K562 (cell line): ENCODE data around the gene MACF1. TPM values are rescaled to one million over a fixed set of nuclear protein-coding genes. Genes with fewer than 3 reads are reported as not detected.

Experiments
- CTCFL ChIP-seq: IDR thresholded peaks from 2 replicates; pipeline ENCODE4 v1.6.1; 2011; ENCODE audit warnings: borderline replicate concordance, low read depth, mild to moderate bottlenecking, moderate library complexity, low read length; ENCODE audit not compliant: insufficient read depth, poor library complexity, severe bottlenecking
- EP400 ChIP-seq: fragments of 450-650 bp; IDR thresholded peaks from 2 replicates; pipeline ENCODE4 v1.6.1; 2017; ENCODE audit warnings: antibody characterized with exemption, mild to moderate bottlenecking, moderate library complexity
- EZH2 ChIP-seq: IDR thresholded peaks from 2 replicates; pipeline ENCODE4 v1.6.1; 2012; ENCODE audit warnings: low read depth, mild to moderate bottlenecking, inconsistent platforms, low read length, borderline replicate concordance
- FOXJ2 ChIP-seq: fragments of 200-800 bp; sonication (Bioruptor generic); IDR thresholded peaks from 2 replicates; pipeline ENCODE4 v1.6.1; 2016; ENCODE audit warnings: missing genetic modification characterization, missing compliant biosample characterization
- FOXK2 ChIP-seq, 2 experiments: fragments of 450-650 bp; IDR thresholded peaks in 1 of 2; conservative IDR thresholded peaks in 1 of 2; 2 replicates each; pipeline ENCODE4 v1.6.1; 2016; ENCODE audit warnings: low read depth in 2 of 2, mild to moderate bottlenecking in 1 of 2
- HDAC6 ChIP-seq: IDR thresholded peaks from 2 replicates; pipeline ENCODE4 v1.6.1; 2012; ENCODE audit warnings: low read depth, mild to moderate bottlenecking, control low read depth, inconsistent platforms, low read length, moderate library complexity
- JUN ChIP-seq, 2 experiments: sonication (generic) in 1 of 2; formaldehyde crosslinking in 1 of 2; IDR thresholded peaks; 2 replicates each; pipeline versions ENCODE4 v1.6.1 to v1.8.0; 2012 to 2022; ENCODE audit warnings: borderline replicate concordance in 2 of 2, mild to moderate bottlenecking in 2 of 2, improper control_type of control experiment in 1 of 2, low read depth in 1 of 2, low read length in 1 of 2, missing genetic modification reagents in 1 of 2
- MEF2A ChIP-seq: IDR thresholded peaks from 2 replicates; pipeline ENCODE4 v1.6.1; 2011; ENCODE audit warnings: low read depth, mild to moderate bottlenecking, low read length, moderate library complexity; ENCODE audit not compliant: control insufficient read depth
- NFATC3 ChIP-seq: fragments of 450-650 bp; IDR thresholded peaks from 2 replicates; pipeline ENCODE4 v1.6.1; 2017; ENCODE audit warnings: mild to moderate bottlenecking
- NFRKB ChIP-seq: fragments of 450-650 bp; IDR thresholded peaks from 2 replicates; pipeline ENCODE4 v1.6.1; 2016; ENCODE audit warnings: low read depth
- PKNOX1 ChIP-seq: fragments of 450-650 bp; IDR thresholded peaks from 2 replicates; pipeline ENCODE4 v1.6.1; 2016
- RAD51 ChIP-seq: fragments of 450-650 bp; IDR thresholded peaks from 2 replicates; pipeline ENCODE4 v1.7.1; 2016; ENCODE audit warnings: low read depth, mild to moderate bottlenecking, borderline replicate concordance
- RHOXF2B ChIP-seq: fragments of 250-450 bp; sonication (Bioruptor Pico); conservative IDR thresholded peaks from 2 replicates; pipeline ENCODE4 v1.5.1; 2021
- TSHZ1 ChIP-seq: fragments of 250-450 bp; sonication (Bioruptor Pico); IDR thresholded peaks from 2 replicates; pipeline ENCODE4 v1.4.0; 2020; ENCODE audit warnings: mild to moderate bottlenecking, moderate library complexity
- XRCC4 ChIP-seq: IDR thresholded peaks from one replicate; pipeline ENCODE4 v1.6.1; 2011; ENCODE audit not compliant: insufficient read depth, insufficient read length; ENCODE audit errors: extremely low read depth
- ZBTB17 ChIP-seq: fragments of 450-650 bp; formaldehyde crosslinking; IDR thresholded peaks from 2 replicates; pipeline ENCODE4 v1.4.0; 2020; ENCODE audit warnings: mild to moderate bottlenecking
- ZNF398 ChIP-seq: fragments of 250-450 bp; sonication (Bioruptor Pico); IDR thresholded peaks from 2 replicates; pipeline ENCODE4 v1.8.0; 2021; ENCODE audit warnings: moderate library complexity, mild to moderate bottlenecking, inconsistent platforms
- ZNF41 ChIP-seq: fragments of 250-450 bp; sonication (Bioruptor Pico); conservative IDR thresholded peaks from 2 replicates; pipeline ENCODE4 v1.4.0; 2020; ENCODE audit warnings: mild to moderate bottlenecking
- ZNF584 ChIP-seq: fragments of 200-800 bp; sonication (Bioruptor generic); IDR thresholded peaks from 2 replicates; pipeline ENCODE4 v1.6.1; 2016; ENCODE audit warnings: low read depth, mild to moderate bottlenecking, missing genetic modification characterization, missing compliant biosample characterization
- polyA plus RNA-seq, 8 experiments: library from polyadenylated mRNA; depleted of rRNA in 4 of 8; stranded (reverse) in 5 of 8; unstranded in 3 of 8; fragments of >200 nt; fragmentation: Nextera tagmentation in 2 of 8; fragmentation: Illumina TruSeq in 1 of 8; extraction: Ambion mirVana in 2 of 8; extraction: Trizol in 1 of 8; gene quantifications; 2 replicates each; pipeline versions ENCODE4 v1.2.1 to v1.2.3, GENCODE V29; 2011 to 2014; ENCODE audit warnings: inconsistent platforms in 1 of 8, missing spikeins in 1 of 8
- total RNA-seq, 7 experiments: library from RNA; depleted of rRNA in 6 of 7; stranded (reverse); fragments of >200 nt in 6 of 7; fragmentation: Illumina TruSeq in 2 of 7; extraction: Trizol in 2 of 7; gene quantifications; 2 replicates each; pipeline versions ENCODE4 v1.2.1 to v1.2.3, GENCODE V29; 2011 to 2021; ENCODE audit warnings: low replicate concordance in 1 of 7

Gene MACF1
- total and polyA plus RNA-seq, 9 of the 15 experiments (the other 6 are each of a cell fraction or from before 2014, with no cell fraction given): 13.2 to 232 (median 112) TPM

GRCh38 chr1:39272027-39272797 lies 67.7 kb downstream of the MACF1 start (continued):
- TF ChIP-seq CTCFL (no peak), ZNF41 (CRISPR knock-in tag) (no peak), FOXK2 (conservative IDR thresholded peaks at IDR 0.05 in 1 of 2, IDR thresholded peaks at IDR 0.05 in 1 of 2; ENCODE audit: low read depth in 2 of 2) (no peak), RHOXF2B (no peak), RAD51 (no peak), MEF2A (no peak), JUN (IDR thresholded peaks at IDR 0.05; ENCODE audit: borderline replicate concordance, low read depth, low read length) (no peak), JUN (CRISPR knock-in tag; IDR thresholded peaks at IDR 0.05; ENCODE audit: borderline replicate concordance) (no peak), HDAC6 (no peak), PKNOX1 (peak; percentile 78), NFATC3 (no peak), XRCC4 (no peak), NFRKB (no peak), TSHZ1 (CRISPR knock-in tag) (no peak), FOXJ2 (tag) (peak; percentile 23; the same call in 1 of the 2 replicates), ZNF584 (CRISPR knock-in tag) (no peak), ZNF398 (CRISPR knock-in tag) (no peak), ZBTB17 (CRISPR knock-in tag) (0 out of 2 replicates have a peak, but pooled peaks have one; percentile 15), EP400 (no peak), EZH2 (no peak)
